Choroid plexus epithelial cell (primary cell): ENCODE results near the gene FSTL5.
"Not testable (repeated sequence)": the region's sequence is repeated elsewhere in the genome, so short reads cannot be mapped to it uniquely, and the experiment has no call there.

Source experiments
- DNase-seq: peaks from one replicate; pipeline ENCODE4 v3.0.0-alpha.2; 2010; ENCODE audit warnings: low read depth
- H3K4me3 ChIP-seq: 2 replicates; pipeline ENCODE4 v1.5.1; 2011; ENCODE audit warnings: low read depth, mild to moderate bottlenecking, control low read depth, low read length, moderate library complexity
- CTCF ChIP-seq: conservative IDR thresholded peaks from 2 replicates; pipeline ENCODE4 v1.5.1; 2011; ENCODE audit warnings: low read depth, mild to moderate bottlenecking, control low read depth, inconsistent platforms, low read length, moderate library complexity

The FSTL5 gene

GRCh38 chr4:161799710-161800109 is 364.1 kb downstream of the FSTL5 start:
- DNase-seq = peak; percentile 29
- no peak overlapping the region for H3K4me3 ChIP-seq
- TF ChIP-seq CTCF = no peak

- DNase-seq = no peak
- no peak for TF ChIP-seq CTCF
- H3K4me3 ChIP-seq = no peak overlapping the region
These were observed 370.8 kb downstream of the FSTL5 start for GRCh38 chr4:161792991-161793390.

- no peak overlapping the region for H3K4me3 ChIP-seq
- DNase-seq = no peak
- TF ChIP-seq CTCF = no peak
These were observed 371.8 kb downstream of the FSTL5 start for GRCh38 chr4:161791796-161792556.

GRCh38 chr4:161767116-161767515 is 396.7 kb downstream of the FSTL5 start:
- no peak overlapping the region for H3K4me3 ChIP-seq
- peak; percentile 87 for DNase-seq
- no peak for TF ChIP-seq CTCF

GRCh38 chr4:161762796-161763195 is 401.0 kb downstream of the FSTL5 start:
- H3K4me3 ChIP-seq = no peak overlapping the region
- peak; percentile 90 for DNase-seq
- no peak for TF ChIP-seq CTCF

- H3K4me3 ChIP-seq = no peak overlapping the region
- no peak for DNase-seq
- TF ChIP-seq CTCF = no peak
These were observed 403.8 kb downstream of the FSTL5 start for GRCh38 chr4:161760008-161760407.

- DNase-seq, H3K4me3 ChIP-seq: not testable (repeated sequence)
These were observed 405.4 kb downstream of the FSTL5 start for GRCh38 chr4:161758412-161758811.
